H9 (cell line): ENCODE results near the gene CACNA1A. TPM values are rescaled to one million over a fixed set of nuclear protein-coding genes. Genes with fewer than 3 reads are reported as not detected.

Experiments
- DNase-seq: peaks from one replicate; pipeline ENCODE4 v3.0.0-alpha.2; 2017
- H2AFZ ChIP-seq: one replicate; pipeline ENCODE4 v1.6.1; 2013; ENCODE audit warnings: mild to moderate bottlenecking, low read length, control low read depth, moderate library complexity
- H2AK5ac ChIP-seq: 2 replicates; pipeline ENCODE4 v1.6.1; 2013; ENCODE audit warnings: low read length, control low read depth, mixed read lengths; ENCODE audit not compliant: insufficient read length
- H2BK120ac ChIP-seq: one replicate; pipeline ENCODE4 v1.6.1; 2013; ENCODE audit warnings: low read depth, mild to moderate bottlenecking, low read length, control low read depth, inconsistent platforms; ENCODE audit not compliant: poor library complexity, severe bottlenecking
- H2BK12ac ChIP-seq: 2 replicates; pipeline ENCODE4 v1.6.1; 2013; ENCODE audit warnings: low read length, control low read depth, mixed read lengths, low read depth; ENCODE audit not compliant: insufficient read length
- H2BK15ac ChIP-seq: 2 replicates; pipeline ENCODE4 v1.6.1; 2013; ENCODE audit warnings: low read depth, low read length, control low read depth
- H2BK20ac ChIP-seq: one replicate; pipeline ENCODE4 v1.6.1; 2013; ENCODE audit warnings: low read depth, mild to moderate bottlenecking, low read length, control low read depth, inconsistent platforms; ENCODE audit not compliant: poor library complexity, severe bottlenecking
- H2BK5ac ChIP-seq: 2 replicates; pipeline ENCODE4 v1.6.1; 2013; ENCODE audit warnings: low read length, control low read depth, mixed read lengths; ENCODE audit not compliant: insufficient read length
- H3K14ac ChIP-seq: 2 replicates; pipeline ENCODE4 v1.6.1; 2013; ENCODE audit warnings: low read length, control low read depth; ENCODE audit not compliant: insufficient read depth
- H3K18ac ChIP-seq: 2 replicates; pipeline ENCODE4 v1.6.1; 2013; ENCODE audit warnings: low read depth, mild to moderate bottlenecking, mixed read lengths, low read length, control low read depth; ENCODE audit not compliant: insufficient read length
- H3K23ac ChIP-seq: 2 replicates; pipeline ENCODE4 v1.6.1; 2013; ENCODE audit warnings: low read length, control low read depth, mixed read lengths, low read depth; ENCODE audit not compliant: insufficient read length
- H3K23me2 ChIP-seq: 2 replicates; pipeline ENCODE4 v1.6.1; 2013; ENCODE audit warnings: low read depth, mild to moderate bottlenecking, mixed read lengths, low read length, control low read depth; ENCODE audit not compliant: insufficient read length, poor library complexity, severe bottlenecking
- H3K27ac ChIP-seq: 2 replicates; pipeline ENCODE4 v1.5.1; 2013; ENCODE audit warnings: low read length, control low read depth, mixed read lengths, low read depth; ENCODE audit not compliant: insufficient read length
- H3K27me3 ChIP-seq: 2 replicates; pipeline ENCODE4 v1.6.1; 2013; ENCODE audit warnings: low read length, control low read depth, inconsistent platforms; ENCODE audit not compliant: insufficient read depth
- H3K4ac ChIP-seq: 2 replicates; pipeline ENCODE4 v1.6.1; 2013; ENCODE audit warnings: low read depth, mild to moderate bottlenecking, control low read depth, inconsistent platforms, low read length, moderate library complexity
- H3K4me1 ChIP-seq: 2 replicates; pipeline ENCODE4 v1.6.1; 2013; ENCODE audit warnings: low read length, control low read depth, inconsistent platforms; ENCODE audit not compliant: insufficient read depth
- H3K4me2 ChIP-seq: 2 replicates; pipeline ENCODE4 v1.6.1; 2013; ENCODE audit warnings: low read length, control low read depth, mixed read lengths; ENCODE audit not compliant: insufficient read length, insufficient read depth
- H3K56ac ChIP-seq: 2 replicates; pipeline ENCODE4 v1.6.1; 2013; ENCODE audit warnings: low read depth, mild to moderate bottlenecking, mixed read lengths, low read length, control low read depth; ENCODE audit not compliant: insufficient read length
- H3K79me1 ChIP-seq: 2 replicates; pipeline ENCODE4 v1.6.1; 2013; ENCODE audit warnings: low read depth, mild to moderate bottlenecking, moderate library complexity, low read length, control low read depth, inconsistent platforms; ENCODE audit not compliant: insufficient read depth, poor library complexity, severe bottlenecking
- H3K79me2 ChIP-seq: 2 replicates; pipeline ENCODE4 v1.6.1; 2013; ENCODE audit warnings: low read length, control low read depth, inconsistent platforms; ENCODE audit not compliant: insufficient read depth
- H3K9ac ChIP-seq: 2 replicates; pipeline ENCODE4 v1.6.1; 2013; ENCODE audit warnings: low read length, control low read depth, mixed read lengths; ENCODE audit not compliant: insufficient read length; ENCODE audit errors: extremely low read depth
- H3K9me3 ChIP-seq: one replicate; pipeline ENCODE4 v1.6.1; 2013; ENCODE audit warnings: low read depth, low read length, inconsistent platforms; ENCODE audit not compliant: control insufficient read depth
- H3T11ph ChIP-seq: one replicate; pipeline ENCODE4 v1.6.1; 2013; ENCODE audit warnings: mild to moderate bottlenecking, low read length, control low read depth, inconsistent platforms
- H4K20me1 ChIP-seq: one replicate; pipeline ENCODE4 v1.6.1; 2013; ENCODE audit not compliant: control insufficient read depth, insufficient read length, insufficient read depth
- H4K5ac ChIP-seq: 2 replicates; pipeline ENCODE4 v1.6.1; 2013; ENCODE audit warnings: low read depth, mild to moderate bottlenecking, mixed read lengths, low read length, control low read depth; ENCODE audit not compliant: insufficient read length
- H4K8ac ChIP-seq: replicated peaks from 2 replicates; pipeline ENCODE4 v1.6.1; 2013; ENCODE audit warnings: low read length, control low read depth, mixed read lengths, low read depth; ENCODE audit not compliant: insufficient read length
- H4K91ac ChIP-seq: 2 replicates; pipeline ENCODE4 v1.6.1; 2013; ENCODE audit warnings: low read depth, mild to moderate bottlenecking, moderate library complexity, mixed read lengths, low read length, control low read depth; ENCODE audit not compliant: insufficient read length
- H3K27ac Mint-ChIP-seq, 3 experiments: 2 replicates in 2 of 3; 3 replicates in 1 of 3; pipeline ENCODE4 v1.8.0; 2020 to 2021; ENCODE audit warnings: mixed read lengths in 3 of 3, mild to moderate bottlenecking in 1 of 3, moderate library complexity in 1 of 3
- H3K27me3 Mint-ChIP-seq: 2 replicates; pipeline ENCODE4 v1.8.0; 2021; ENCODE audit warnings: low read depth, mild to moderate bottlenecking, moderate library complexity, mixed read lengths
- H3K36me3 Mint-ChIP-seq, 3 experiments: 2 replicates in 2 of 3; 3 replicates in 1 of 3; pipeline ENCODE4 v1.8.0; 2020 to 2021; ENCODE audit warnings: low read depth in 3 of 3, mixed read lengths in 3 of 3; ENCODE audit not compliant: insufficient read depth in 1 of 3
- H3K4me1 Mint-ChIP-seq, 2 experiments: 2 replicates each; pipeline ENCODE4 v1.8.0; 2020; ENCODE audit warnings: mixed read lengths in 2 of 2
- H3K4me3 Mint-ChIP-seq, 2 experiments: 2 replicates in 1 of 2; 3 replicates in 1 of 2; pipeline ENCODE4 v1.8.0; 2020 to 2021; ENCODE audit warnings: mild to moderate bottlenecking in 2 of 2, mixed read lengths in 2 of 2, moderate library complexity in 1 of 2
- H3K9me3 Mint-ChIP-seq, 2 experiments: 2 replicates in 1 of 2; 3 replicates in 1 of 2; pipeline ENCODE4 v1.8.0; 2020; ENCODE audit warnings: mild to moderate bottlenecking in 2 of 2, mixed read lengths in 2 of 2, moderate library complexity in 1 of 2
- WGBS: extraction: QIAGEN DNeasy Blood & Tissue Kit; methylation state at CpG from one replicate; pipeline ENCODE4 v1.1.7; 2013; ENCODE audit warnings: missing lambda C conversion rate, low lambda C conversion rate, mixed read lengths; ENCODE audit not compliant: insufficient read length; ENCODE audit errors: extremely low coverage; 5-methylcytosine and 5-hydroxymethylcytosine counted together
- total RNA-seq: library from RNA; stranded (reverse); gene quantifications from 2 replicates; pipeline ENCODE4 v1.2.1, GENCODE V29; 2021
- TF ChIP-seq, protein P1 (sequence below): fragments of 200-600 bp; sonication (generic); conservative IDR thresholded peaks from 3 replicates; pipeline ENCODE4 v1.8.0; 2021; ENCODE audit warnings: antibody characterized with exemption, mild to moderate bottlenecking

CACNA1A gene
- total RNA-seq, 1 experiment from 2014 or later = 8.0 TPM

DNA sequence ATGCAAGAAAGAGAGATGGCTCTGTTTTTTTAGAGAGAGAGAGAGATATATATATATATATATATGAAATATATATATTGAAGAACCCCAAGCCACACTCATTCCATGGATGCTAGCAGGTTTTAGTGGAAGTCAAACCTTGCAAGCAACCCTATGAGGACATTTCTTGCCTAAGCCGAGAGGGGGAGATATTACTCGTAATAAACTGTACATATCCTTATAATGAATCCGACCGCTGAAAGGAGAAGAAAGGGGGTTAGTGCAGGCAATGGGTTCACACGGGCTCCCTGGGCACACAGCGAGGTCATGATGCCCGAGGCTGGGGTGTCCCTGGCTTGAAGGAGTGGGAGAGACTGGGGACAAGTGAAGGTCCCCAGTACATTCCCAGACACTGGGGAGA, 277.7 kb downstream of the CACNA1A start:
- H3K56ac ChIP-seq = no peak overlapping the region
- no peaks in the 10 kb centered on the region for H3K79me2 ChIP-seq
- no peak overlapping the region for H4K8ac ChIP-seq
- Mint-ChIP-seq H3K27ac (no peak overlapping the region), H3K36me3 (peaks cover 0 to 2% (median under 1%) of the 10 kb centered on the region in 3 experiments; a peak in 3 of 7 replicates), H3K9me3 (no peaks in the 10 kb centered on the region), H3K27me3 (no peaks in the 10 kb centered on the region; the same call in none of the 2 replicates), H3K4me1 (peaks cover 12 to 16% of the 10 kb centered on the region in 2 experiments), H3K4me3 (no peak overlapping the region)
- H3K4me2 ChIP-seq = no peak overlapping the region
- H2BK20ac ChIP-seq = no peak overlapping the region
- H3K27me3 ChIP-seq = no peaks in the 10 kb centered on the region
- H3K18ac ChIP-seq = no peak overlapping the region
- H3K27ac ChIP-seq = no peak overlapping the region
- no peaks in the 10 kb centered on the region for H4K20me1 ChIP-seq
- H3K79me1 ChIP-seq = no peaks in the 10 kb centered on the region
- no peaks in the 10 kb centered on the region for H3K9me3 ChIP-seq
- no peak overlapping the region for H4K5ac ChIP-seq
- H3K4ac ChIP-seq = no peak overlapping the region
- no peak overlapping the region for H3T11ph ChIP-seq
- TF ChIP-seq, protein P1, sequence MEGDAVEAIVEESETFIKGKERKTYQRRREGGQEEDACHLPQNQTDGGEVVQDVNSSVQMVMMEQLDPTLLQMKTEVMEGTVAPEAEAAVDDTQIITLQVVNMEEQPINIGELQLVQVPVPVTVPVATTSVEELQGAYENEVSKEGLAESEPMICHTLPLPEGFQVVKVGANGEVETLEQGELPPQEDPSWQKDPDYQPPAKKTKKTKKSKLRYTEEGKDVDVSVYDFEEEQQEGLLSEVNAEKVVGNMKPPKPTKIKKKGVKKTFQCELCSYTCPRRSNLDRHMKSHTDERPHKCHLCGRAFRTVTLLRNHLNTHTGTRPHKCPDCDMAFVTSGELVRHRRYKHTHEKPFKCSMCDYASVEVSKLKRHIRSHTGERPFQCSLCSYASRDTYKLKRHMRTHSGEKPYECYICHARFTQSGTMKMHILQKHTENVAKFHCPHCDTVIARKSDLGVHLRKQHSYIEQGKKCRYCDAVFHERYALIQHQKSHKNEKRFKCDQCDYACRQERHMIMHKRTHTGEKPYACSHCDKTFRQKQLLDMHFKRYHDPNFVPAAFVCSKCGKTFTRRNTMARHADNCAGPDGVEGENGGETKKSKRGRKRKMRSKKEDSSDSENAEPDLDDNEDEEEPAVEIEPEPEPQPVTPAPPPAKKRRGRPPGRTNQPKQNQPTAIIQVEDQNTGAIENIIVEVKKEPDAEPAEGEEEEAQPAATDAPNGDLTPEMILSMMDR = no peak
- H3K23me2 ChIP-seq = no peaks in the 10 kb centered on the region
- no peak overlapping the region for H2AFZ ChIP-seq
- H4K91ac ChIP-seq = no peak overlapping the region
- H3K14ac ChIP-seq = no peak overlapping the region
- no peak overlapping the region for H3K9ac ChIP-seq
- no peak overlapping the region for H2BK15ac ChIP-seq
- no peak overlapping the region for H2BK5ac ChIP-seq
- no peak overlapping the region for H2BK120ac ChIP-seq
- H3K23ac ChIP-seq = no peak overlapping the region
- H2AK5ac ChIP-seq = no peak overlapping the region
- WGBS = no CpG with 5 or more reads among the region's 7 CpGs
- H2BK12ac ChIP-seq = no peak overlapping the region
- no peaks in the 10 kb centered on the region; the same call in 1 of the 2 replicates for H3K4me1 ChIP-seq
- DNase-seq = no peak
